Right lobe of liver (tissue), 4 donors: ENCODE results near the gene FAM83B.

Experiments
- CTCF ChIP-seq, 4 donors: fragments of 200-600 bp in 3 of 4; fragments of 450-650 bp in 1 of 4; IDR thresholded peaks; one replicate each; pipeline versions ENCODE4 v1.5.1 to v1.8.0; 2016 to 2022; ENCODE audit warnings: antibody characterized with exemption in 4 of 4, mild to moderate bottlenecking in 2 of 4
- POLR2A ChIP-seq: fragments of 450-650 bp; IDR thresholded peaks from one replicate; pipeline ENCODE4 v1.6.1; 2017; ENCODE audit warnings: antibody characterized with exemption, mild to moderate bottlenecking
- donor health status: DM: no; HTN: no; CAD: no.
- donor health status: DM: no; HTN: no; CAD: no.
- donor health status: DM: no; HTN: yes; CAD: no.

GRCh38 chr6:54835176-54835575 lies 11.4 kb upstream of the FAM83B start:
- no peak for TF ChIP-seq CTCF (IDR thresholded peaks at IDR 0.05)
- TF ChIP-seq POLR2A, result no peak
